K562 (cell line): ENCODE data around the gene AGPAT3. TPM values are rescaled to one million over a fixed set of nuclear protein-coding genes. Genes with fewer than 3 reads are reported as not detected.
"Not testable (repeated sequence)": the region's sequence is repeated elsewhere in the genome, so short reads cannot be mapped to it uniquely, and the experiment has no call there.

Experiments
- ATAC-seq: fragments of 200-7000 bp; cut with Tn5 transposase; 3 replicates; pipeline ENCODE4 v1.9.1; 2020; ENCODE audit warnings: moderate library complexity
- BruUV-seq: library from RNA; stranded (reverse); fragments of 400-500 nt; replicated peaks from 2 replicates; lab custom pipeline; 2021; lab: Mats Ljungman, UMichigan
- CTCF ChIA-PET: fragments of 300-600 bp; formaldehyde crosslinking; extraction: SDS; loops from one replicate; lab custom pipeline; 2021; ENCODE audit warnings: low intra/inter-chr PET ratio; lab: Yijun Ruan, JAX
- POLR2A ChIA-PET: fragments of 300-600, 350-650 bp; sonication (Branson Sonifier 250); formaldehyde crosslinking; extraction: SDS; loops from one replicate; lab custom pipeline; 2021; ENCODE audit warnings: antibody characterized with exemption, inconsistent platforms; lab: Yijun Ruan, JAX
- DNase-seq, 4 experiments: peaks; one replicate each; pipeline versions ENCODE4 v3.0.0 to v3.0.0-alpha.2; 2011 to 2018; ENCODE audit warnings: low spot score in 3 of 4, mixed read lengths in 3 of 4; ENCODE audit errors: extremely low read depth in 1 of 4
- FAIRE-seq: peaks from 2 replicates; lab custom pipeline; 2011; peaks lifted over from hg19 to GRCh38; lab: Jason Lieb, UNC
- H2AFZ ChIP-seq: 2 replicates; pipeline ENCODE4 v1.6.0; 2011; ENCODE audit warnings: low read depth, low read length, control low read depth, inconsistent platforms
- H3K27ac ChIP-seq: fragments of 200-600 bp; 3 replicates; pipeline ENCODE4 v1.8.0; 2011; ENCODE audit warnings: low read depth, mild to moderate bottlenecking, control low read depth, inconsistent platforms, low read length, moderate library complexity, mixed read lengths; ENCODE audit errors: extremely low read depth
- H3K27me3 ChIP-seq, 2 experiments: fragments of 300-600 bp in 1 of 2; 2 replicates in 1 of 2; 3 replicates in 1 of 2; pipeline versions ENCODE4 v1.6.0 to v1.8.0; 2011; ENCODE audit warnings: inconsistent platforms in 2 of 2, low read length in 2 of 2, mild to moderate bottlenecking in 1 of 2, mixed read lengths in 1 of 2, moderate library complexity in 1 of 2; ENCODE audit not compliant: control insufficient read depth in 2 of 2, insufficient read depth in 2 of 2
- H3K36me3 ChIP-seq: fragments of 300-600 bp; 3 replicates; pipeline ENCODE4 v1.8.0; 2011; ENCODE audit warnings: mild to moderate bottlenecking, low read length, inconsistent platforms; ENCODE audit not compliant: control insufficient read depth, insufficient read depth
- H3K4me1 ChIP-seq, 2 experiments: fragments of 200-600 bp in 1 of 2; replicated peaks in 1 of 2; 2 replicates in 1 of 2; 3 replicates in 1 of 2; pipeline versions ENCODE4 v1.5.1 to v1.8.0; 2011; ENCODE audit warnings: inconsistent platforms in 2 of 2, low read length in 2 of 2, mild to moderate bottlenecking in 1 of 2, mixed read lengths in 1 of 2, moderate library complexity in 1 of 2; ENCODE audit not compliant: control insufficient read depth in 2 of 2, insufficient read depth in 2 of 2
- H3K4me2 ChIP-seq: 2 replicates; pipeline ENCODE4 v1.6.1; 2011; ENCODE audit warnings: low read length, control low read depth, inconsistent platforms, mixed read lengths; ENCODE audit not compliant: insufficient read depth
- H3K4me3 ChIP-seq: fragments of 200-600 bp; sonication (generic), shearing (Covaris generic); 2 replicates; pipeline ENCODE4 v1.5.1; 2016; ENCODE audit warnings: control low read depth, inconsistent platforms
- H3K79me2 ChIP-seq: fragments of 200-600 bp; 3 replicates; pipeline ENCODE4 v1.8.0; 2011; ENCODE audit warnings: low read length, inconsistent platforms; ENCODE audit not compliant: control insufficient read depth, insufficient read depth
- H3K9ac ChIP-seq, 2 experiments: 2 replicates each; pipeline versions ENCODE4 v1.6.0 to v1.6.1; 2011; ENCODE audit warnings: low read depth in 2 of 2, low read length in 2 of 2, control low read depth in 1 of 2, inconsistent platforms in 1 of 2, mild to moderate bottlenecking in 1 of 2, mixed read lengths in 1 of 2; ENCODE audit not compliant: insufficient read depth in 1 of 2
- H3K9me1 ChIP-seq: one replicate; pipeline ENCODE4 v1.6.0; 2011; ENCODE audit warnings: inconsistent platforms, mild to moderate bottlenecking, low read length, moderate library complexity; ENCODE audit not compliant: control insufficient read depth, insufficient read depth
- H3K9me3 ChIP-seq: replicated peaks from 2 replicates; pipeline ENCODE4 v1.5.1; 2011; ENCODE audit warnings: low read depth, low read length, inconsistent platforms; ENCODE audit not compliant: control insufficient read depth, insufficient read depth
- H4K20me1 ChIP-seq: replicated peaks from 2 replicates; pipeline ENCODE4 v1.6.1; 2011; ENCODE audit warnings: low read length, inconsistent platforms, mixed read lengths; ENCODE audit not compliant: control insufficient read depth, insufficient read depth
- ARID1B ChIP-seq: fragments of 450-650 bp; IDR thresholded peaks from 2 replicates; pipeline ENCODE4 v1.6.1; 2016; ENCODE audit warnings: antibody characterized with exemption, mild to moderate bottlenecking, inconsistent platforms
- ASH1L ChIP-seq: fragments of 450-650 bp; IDR thresholded peaks from 2 replicates; pipeline ENCODE4 v1.6.1; 2018; ENCODE audit warnings: borderline replicate concordance, mild to moderate bottlenecking, low read depth; ENCODE audit not compliant: partially characterized antibody
- BRD9 ChIP-seq: fragments of 450-650 bp; IDR thresholded peaks from 2 replicates; pipeline ENCODE4 v1.6.1; 2018; ENCODE audit warnings: low read depth; ENCODE audit not compliant: partially characterized antibody
- CBFA2T2 ChIP-seq: fragments of 450-650 bp; conservative IDR thresholded peaks from 2 replicates; pipeline ENCODE4 v1.6.1; 2017; ENCODE audit warnings: mild to moderate bottlenecking
- HDGF ChIP-seq: fragments of 450-650 bp; IDR thresholded peaks from 2 replicates; pipeline ENCODE4 v1.6.1; 2016
- NBN ChIP-seq: fragments of 450-650 bp; IDR thresholded peaks from 2 replicates; pipeline ENCODE4 v1.6.1; 2016; ENCODE audit warnings: low read depth, mild to moderate bottlenecking
- SMARCA5 ChIP-seq: fragments of 450-650 bp; IDR thresholded peaks from 2 replicates; pipeline ENCODE4 v1.6.1; 2016
- TAL1 ChIP-seq: fragments of 450-650 bp; IDR thresholded peaks from 2 replicates; pipeline ENCODE4 v1.6.1; 2016; ENCODE audit warnings: mild to moderate bottlenecking
- THRAP3 ChIP-seq: fragments of 450-650 bp; IDR thresholded peaks from 2 replicates; pipeline ENCODE4 v1.6.1; 2016; ENCODE audit warnings: mild to moderate bottlenecking, inconsistent platforms, borderline replicate concordance
- ZC3H8 ChIP-seq: fragments of 450-650 bp; IDR thresholded peaks from 2 replicates; pipeline ENCODE4 v1.6.1; 2017
- WGBS: fragments of 100-300 bp; shearing (Covaris generic); methylation state at CpG from one replicate; pipeline ENCODE4 v1.1.6; 2016; ENCODE audit warnings: low coverage, mixed read lengths; ENCODE audit not compliant: insufficient coverage; ENCODE audit errors: missing lambda C conversion rate; 5-methylcytosine and 5-hydroxymethylcytosine counted together
- in situ Hi-C: fragments of 300-500 bp; cut with MboI; formaldehyde crosslinking; loops from 4 replicates; pipeline ENCODE4 v1.15.0; 2018; ENCODE audit warnings: inconsistent platforms, mixed read lengths
- intact Hi-C: fragments of 100-400 bp; cut with micrococcal nuclease; formaldehyde crosslinking; loops from 2 replicates; pipeline ENCODE4 v1.14.2; 2022
- polyA plus RNA-seq, 8 experiments: library from polyadenylated mRNA; depleted of rRNA in 4 of 8; stranded (reverse) in 5 of 8; unstranded in 3 of 8; fragments of >200 nt; fragmentation: Nextera tagmentation in 2 of 8; fragmentation: Illumina TruSeq in 1 of 8; extraction: Ambion mirVana in 2 of 8; extraction: Trizol in 1 of 8; gene quantifications; 2 replicates each; pipeline versions ENCODE4 v1.2.1 to v1.2.3, GENCODE V29; 2011 to 2014; ENCODE audit warnings: inconsistent platforms in 1 of 8, missing spikeins in 1 of 8
- total RNA-seq, 7 experiments: library from RNA; depleted of rRNA in 6 of 7; stranded (reverse); fragments of >200 nt in 6 of 7; fragmentation: Illumina TruSeq in 2 of 7; extraction: Trizol in 2 of 7; gene quantifications; 2 replicates each; pipeline versions ENCODE4 v1.2.1 to v1.2.3, GENCODE V29; 2011 to 2021; ENCODE audit warnings: low replicate concordance in 1 of 7
- TF ChIP-seq, protein P1 (sequence below): fragments of 450-650 bp; IDR thresholded peaks from 2 replicates; pipeline ENCODE4 v1.6.1; 2016; ENCODE audit warnings: antibody characterized with exemption
- TF ChIP-seq, protein P2 (sequence below), 2 experiments: fragments of 450-650 bp; conservative IDR thresholded peaks; 2 replicates each; pipeline ENCODE4 v1.6.1; 2017; ENCODE audit warnings: mild to moderate bottlenecking in 2 of 2, moderate library complexity in 2 of 2
- TF ChIP-seq, protein P3 (sequence below): fragments of 450-650 bp; IDR thresholded peaks from 2 replicates; pipeline ENCODE4 v1.7.0; 2016; ENCODE audit warnings: borderline replicate concordance

Gene AGPAT3
- total and polyA plus RNA-seq, 9 of the 15 experiments (the other 6 are each of a cell fraction or from before 2014, with no cell fraction given), result 1.5 to 88.4 (median 35.7) TPM

DNA sequence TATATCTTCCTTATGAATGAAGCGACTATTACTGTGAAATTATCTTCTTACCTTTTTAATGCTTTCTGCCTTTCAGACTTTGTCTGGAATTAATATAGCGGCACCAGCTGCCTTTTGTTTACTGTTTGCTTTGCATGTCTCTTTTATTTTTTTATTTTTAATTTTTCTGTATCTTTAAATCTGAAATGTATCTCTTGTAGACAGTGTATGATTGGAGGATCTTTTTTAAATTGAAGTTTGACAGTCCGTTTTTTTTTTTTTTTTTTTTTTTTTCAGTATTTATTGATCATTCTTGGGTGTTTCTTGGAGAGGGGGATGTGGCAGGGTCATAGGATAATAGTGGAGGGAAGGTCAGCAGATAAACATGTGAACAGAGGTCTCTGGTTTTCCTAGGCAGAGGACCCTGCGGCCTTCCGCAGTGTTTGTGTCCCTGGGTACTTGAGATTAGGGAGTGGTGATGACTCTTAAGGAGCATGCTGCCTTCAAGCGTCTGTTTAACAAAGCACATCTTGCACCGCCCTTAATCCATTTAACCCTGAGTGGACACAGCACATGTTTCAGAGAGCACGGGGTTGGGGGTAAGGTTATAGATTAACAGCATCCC is 31.8 kb downstream of the AGPAT3 start:
- peak overlapping the region; percentile 13; the same call in 1 of the 3 replicates for H3K27ac ChIP-seq
- peaks cover 76% of the 10 kb centered on the region for H3K79me2 ChIP-seq
- H3K4me2 ChIP-seq, CTCF ChIA-PET, in situ Hi-C loops, H4K20me1 ChIP-seq, DNase-seq, H3K27me3 ChIP-seq, H2AFZ ChIP-seq, H3K9me3 ChIP-seq, BruUV-seq, H3K4me3 ChIP-seq, H3K9me1 ChIP-seq, FAIRE-seq: not testable (repeated sequence)
- WGBS, result 53% methylated on average over 3 of the region's 8 CpGs
- 0 out of 4 replicates have a peak overlapping the region, but pooled peaks of 1 of the 2 experiments have one; percentile 3 for H3K9ac ChIP-seq
- peaks cover 32% of the 10 kb centered on the region; the same call in 2 of the 3 replicates for H3K36me3 ChIP-seq
- intact Hi-C loops, result loop anchor here (5.0 kb wide), 1 partner anchor 84 kb away; no protein-coding TSS in a partner anchor
- peaks cover 28 to 30% of the 10 kb centered on the region in 2 experiments for H3K4me1 ChIP-seq
- POLR2A ChIA-PET, result interaction anchor here (1.0 to 1.1 kb wide), 2 partner anchors 10 to 23 kb away, joined by 3 to 5 read pairs; no protein-coding TSS in a partner anchor
- peak; percentile 18; the same call in 2 of the 3 replicates for ATAC-seq
- TF ChIP-seq CBFA2T2, result peak; percentile 68
- TF ChIP-seq, protein P1, sequence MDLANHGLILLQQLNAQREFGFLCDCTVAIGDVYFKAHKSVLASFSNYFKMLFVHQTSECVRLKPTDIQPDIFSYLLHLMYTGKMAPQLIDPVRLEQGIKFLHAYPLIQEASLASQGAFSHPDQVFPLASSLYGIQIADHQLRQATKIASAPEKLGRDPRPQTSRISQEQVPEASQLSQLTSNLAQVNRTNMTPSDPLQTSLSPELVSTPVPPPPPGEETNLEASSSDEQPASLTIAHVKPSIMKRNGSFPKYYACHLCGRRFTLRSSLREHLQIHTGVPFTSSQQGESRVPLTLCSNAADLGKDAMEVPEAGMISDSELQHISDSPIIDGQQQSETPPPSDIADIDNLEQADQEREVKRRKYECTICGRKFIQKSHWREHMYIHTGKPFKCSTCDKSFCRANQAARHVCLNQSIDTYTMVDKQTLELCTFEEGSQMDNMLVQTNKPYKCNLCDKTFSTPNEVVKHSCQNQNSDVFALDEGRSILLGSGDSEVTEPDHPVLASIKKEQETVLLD, result peak; percentile 25; the same call in 1 of the 2 replicates
- TF ChIP-seq BRD9, result peak; percentile 45
- 0 out of 2 replicates have a peak, but pooled peaks have one; percentile 31 for TF ChIP-seq HDGF
- TF ChIP-seq, protein P2, sequence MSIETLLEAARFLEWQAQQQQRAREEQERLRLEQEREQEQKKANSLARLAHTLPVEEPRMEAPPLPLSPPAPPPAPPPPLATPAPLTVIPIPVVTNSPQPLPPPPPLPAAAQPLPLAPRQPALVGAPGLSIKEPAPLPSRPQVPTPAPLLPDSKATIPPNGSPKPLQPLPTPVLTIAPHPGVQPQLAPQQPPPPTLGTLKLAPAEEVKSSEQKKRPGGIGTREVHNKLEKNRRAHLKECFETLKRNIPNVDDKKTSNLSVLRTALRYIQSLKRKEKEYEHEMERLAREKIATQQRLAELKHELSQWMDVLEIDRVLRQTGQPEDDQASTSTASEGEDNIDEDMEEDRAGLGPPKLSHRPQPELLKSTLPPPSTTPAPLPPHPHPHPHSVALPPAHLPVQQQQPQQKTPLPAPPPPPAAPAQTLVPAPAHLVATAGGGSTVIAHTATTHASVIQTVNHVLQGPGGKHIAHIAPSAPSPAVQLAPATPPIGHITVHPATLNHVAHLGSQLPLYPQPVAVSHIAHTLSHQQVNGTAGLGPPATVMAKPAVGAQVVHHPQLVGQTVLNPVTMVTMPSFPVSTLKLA (conservative IDR thresholded peaks at IDR 0.05), result peak; percentile 42 to 75
- TF ChIP-seq TAL1, result peak; percentile 53; the same call in 1 of the 2 replicates
- peak; percentile 34 for TF ChIP-seq ASH1L
- 0 out of 2 replicates have a peak, but pooled peaks have one; percentile 53 for TF ChIP-seq THRAP3
- 0 out of 2 replicates have a peak, but pooled peaks have one; percentile 64 for TF ChIP-seq ZC3H8
- TF ChIP-seq, protein P3, sequence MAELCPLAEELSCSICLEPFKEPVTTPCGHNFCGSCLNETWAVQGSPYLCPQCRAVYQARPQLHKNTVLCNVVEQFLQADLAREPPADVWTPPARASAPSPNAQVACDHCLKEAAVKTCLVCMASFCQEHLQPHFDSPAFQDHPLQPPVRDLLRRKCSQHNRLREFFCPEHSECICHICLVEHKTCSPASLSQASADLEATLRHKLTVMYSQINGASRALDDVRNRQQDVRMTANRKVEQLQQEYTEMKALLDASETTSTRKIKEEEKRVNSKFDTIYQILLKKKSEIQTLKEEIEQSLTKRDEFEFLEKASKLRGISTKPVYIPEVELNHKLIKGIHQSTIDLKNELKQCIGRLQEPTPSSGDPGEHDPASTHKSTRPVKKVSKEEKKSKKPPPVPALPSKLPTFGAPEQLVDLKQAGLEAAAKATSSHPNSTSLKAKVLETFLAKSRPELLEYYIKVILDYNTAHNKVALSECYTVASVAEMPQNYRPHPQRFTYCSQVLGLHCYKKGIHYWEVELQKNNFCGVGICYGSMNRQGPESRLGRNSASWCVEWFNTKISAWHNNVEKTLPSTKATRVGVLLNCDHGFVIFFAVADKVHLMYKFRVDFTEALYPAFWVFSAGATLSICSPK, result 0 out of 2 replicates have a peak, but pooled peaks have one; percentile 76
- peak; percentile 68 for TF ChIP-seq ARID1B
- TF ChIP-seq NBN, result 0 out of 2 replicates have a peak, but pooled peaks have one; percentile 32
- 0 out of 2 replicates have a peak, but pooled peaks have one; percentile 18 for TF ChIP-seq SMARCA5
